Gastrocnemius medialis (tissue), 4 donors: ENCODE results near the gene B3GNT3.

Experiments used
- POLR2A ChIP-seq, 2 donors: fragments of 450-650 bp; IDR thresholded peaks; one replicate each; pipeline ENCODE4 v1.6.1; 2017; ENCODE audit warnings: antibody characterized with exemption in 2 of 2, mild to moderate bottlenecking in 2 of 2, moderate library complexity in 2 of 2
- TF ChIP-seq, protein P1 (sequence below), 5 experiments: fragments of 450-650 bp in 3 of 5; fragments of 200-600 bp in 2 of 5; sonication (generic) in 2 of 5; IDR thresholded peaks in 4 of 5; conservative IDR thresholded peaks in 1 of 5; 1 replicate in 4 of 5; 2 replicates in 1 of 5; pipeline ENCODE4 v1.5.1; 2016 to 2019; ENCODE audit warnings: antibody characterized with exemption in 5 of 5, mild to moderate bottlenecking in 3 of 5, moderate library complexity in 3 of 5

DNA sequence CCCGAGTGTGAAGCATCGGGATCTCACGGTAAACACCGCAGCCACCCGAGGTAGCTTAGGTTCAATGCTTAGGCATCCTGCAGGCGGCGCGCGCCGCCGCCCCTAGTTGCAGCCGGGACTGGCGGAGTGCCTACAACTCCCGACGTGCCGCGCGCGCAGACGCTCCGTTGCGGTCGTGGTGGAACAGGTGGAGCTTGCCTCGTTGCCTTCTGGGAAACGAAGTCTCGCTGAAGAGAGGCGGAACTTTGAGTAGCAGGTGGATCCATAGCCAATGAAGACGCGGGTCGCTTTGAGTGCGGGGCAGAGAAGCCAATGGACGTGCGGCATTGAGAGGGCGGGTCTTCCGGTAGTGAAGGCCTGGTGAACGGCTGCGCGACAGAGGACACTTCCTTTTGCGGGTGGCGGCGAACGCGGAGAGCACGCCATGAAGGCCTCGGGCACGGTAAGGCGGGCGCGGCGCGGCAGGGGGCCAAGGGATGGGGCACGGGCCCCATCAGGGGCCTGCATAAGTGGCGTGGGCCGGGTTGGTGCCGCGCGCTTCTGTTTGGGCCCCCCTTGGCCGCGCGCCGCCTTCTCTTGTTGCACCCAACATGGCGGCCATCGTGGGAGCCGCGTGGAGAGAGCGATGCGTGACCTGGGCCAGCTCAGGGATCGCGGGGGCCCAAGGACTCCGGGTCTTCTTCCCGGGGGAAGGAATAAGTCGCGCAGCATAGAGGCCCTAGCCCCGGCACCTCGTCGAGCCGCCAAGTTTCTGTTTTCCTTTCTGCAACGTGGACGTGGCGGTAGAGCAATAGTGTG is 64.8 kb downstream of the B3GNT3 start, which contains the start of gene RPL18A:
- TF ChIP-seq, protein P1, sequence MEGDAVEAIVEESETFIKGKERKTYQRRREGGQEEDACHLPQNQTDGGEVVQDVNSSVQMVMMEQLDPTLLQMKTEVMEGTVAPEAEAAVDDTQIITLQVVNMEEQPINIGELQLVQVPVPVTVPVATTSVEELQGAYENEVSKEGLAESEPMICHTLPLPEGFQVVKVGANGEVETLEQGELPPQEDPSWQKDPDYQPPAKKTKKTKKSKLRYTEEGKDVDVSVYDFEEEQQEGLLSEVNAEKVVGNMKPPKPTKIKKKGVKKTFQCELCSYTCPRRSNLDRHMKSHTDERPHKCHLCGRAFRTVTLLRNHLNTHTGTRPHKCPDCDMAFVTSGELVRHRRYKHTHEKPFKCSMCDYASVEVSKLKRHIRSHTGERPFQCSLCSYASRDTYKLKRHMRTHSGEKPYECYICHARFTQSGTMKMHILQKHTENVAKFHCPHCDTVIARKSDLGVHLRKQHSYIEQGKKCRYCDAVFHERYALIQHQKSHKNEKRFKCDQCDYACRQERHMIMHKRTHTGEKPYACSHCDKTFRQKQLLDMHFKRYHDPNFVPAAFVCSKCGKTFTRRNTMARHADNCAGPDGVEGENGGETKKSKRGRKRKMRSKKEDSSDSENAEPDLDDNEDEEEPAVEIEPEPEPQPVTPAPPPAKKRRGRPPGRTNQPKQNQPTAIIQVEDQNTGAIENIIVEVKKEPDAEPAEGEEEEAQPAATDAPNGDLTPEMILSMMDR (IDR thresholded peaks at IDR 0.05 in 4 of 5, conservative IDR thresholded peaks at IDR 0.05 in 1 of 5): peak; percentile 77 to 88 (median 83)
- TF ChIP-seq POLR2A (IDR thresholded peaks at IDR 0.05): peak; percentile 97
